Upper lobe of left lung (tissue), 4 donors: ENCODE data around the gene ATP5F1B.

Experiments
- CTCF ChIP-seq, 6 experiments: fragments of 450-650 bp in 4 of 6; fragments of 200-600 bp in 2 of 6; sonication (generic) in 2 of 6; IDR thresholded peaks; one replicate each; pipeline ENCODE4 v1.5.1; 2016 to 2019; ENCODE audit warnings: antibody characterized with exemption in 6 of 6
- POLR2AphosphoS5 ChIP-seq, 2 donors: sonication (generic); formaldehyde crosslinking; IDR thresholded peaks; one replicate each; pipeline ENCODE4 v1.5.1; 2017; ENCODE audit warnings: antibody characterized with exemption in 2 of 2

GRCh38 chr12:56688846-56689109, 43.0 kb upstream of the ATP5F1B start:
- TF ChIP-seq CTCF (IDR thresholded peaks at IDR 0.05) (no peak), POLR2AphosphoS5 (IDR thresholded peaks at IDR 0.05) (no peak)
